Neural progenitor cell (in vitro differentiated cells): Measurements from ENCODE around the gene PROSER3. TPM values are rescaled to one million over a fixed set of nuclear protein-coding genes. Genes with fewer than 3 reads are reported as not detected.

Source experiments
- DNase-seq: peaks from one replicate; pipeline ENCODE4 v3.0.0-alpha.2; 2016; ENCODE audit warnings: low spot score
- H2AFZ ChIP-seq: fragments of 200-600 bp; sonication (generic); replicated peaks from 2 replicates; pipeline ENCODE4 v1.6.1; 2016; ENCODE audit warnings: antibody characterized with exemption
- H3F3A ChIP-seq: fragments of 200-600 bp; sonication (generic); 2 replicates; pipeline ENCODE4 v1.6.1; 2016; ENCODE audit warnings: antibody characterized with exemption, low read depth
- H3K27ac ChIP-seq: fragments of 200-600 bp; sonication (generic); 2 replicates; pipeline ENCODE4 v1.5.1; 2016; ENCODE audit warnings: mild to moderate bottlenecking
- H3K27me3 ChIP-seq: fragments of 200-600 bp; sonication (generic); 2 replicates; pipeline ENCODE4 v1.6.1; 2016; ENCODE audit warnings: mild to moderate bottlenecking, moderate library complexity
- H3K36me3 ChIP-seq: fragments of 200-600 bp; sonication (generic); 2 replicates; pipeline ENCODE4 v1.5.1; 2016
- H3K4me1 ChIP-seq: fragments of 200-600 bp; sonication (generic); 2 replicates; pipeline ENCODE4 v1.6.1; 2016; ENCODE audit warnings: mixed run types
- H3K4me2 ChIP-seq: fragments of 200-600 bp; sonication (generic); 2 replicates; pipeline ENCODE4 v1.6.1; 2016
- H3K4me3 ChIP-seq: fragments of 200-600 bp; sonication (generic); 2 replicates; pipeline ENCODE4 v1.5.1; 2016
- H3K79me2 ChIP-seq: fragments of 200-600 bp; sonication (generic); 2 replicates; pipeline ENCODE4 v1.6.1; 2016; ENCODE audit warnings: low read depth
- H3K9ac ChIP-seq: fragments of 200-600 bp; sonication (generic); 2 replicates; pipeline ENCODE4 v1.6.1; 2016
- H3K9me3 ChIP-seq: fragments of 200-600 bp; sonication (generic); 2 replicates; pipeline ENCODE4 v1.5.1; 2016; ENCODE audit warnings: low read depth
- H4K20me1 ChIP-seq: fragments of 200-600 bp; sonication (generic); 2 replicates; pipeline ENCODE4 v1.6.1; 2016; ENCODE audit warnings: low read depth
- H3K27ac Mint-ChIP-seq: 3 replicates; pipeline ENCODE4 v1.8.0; 2021; ENCODE audit warnings: mixed read lengths
- H3K27me3 Mint-ChIP-seq: 2 replicates; pipeline ENCODE4 v1.8.0; 2022; ENCODE audit warnings: low read depth, mild to moderate bottlenecking, inconsistent platforms, moderate library complexity, mixed read lengths; ENCODE audit not compliant: insufficient read depth
- H3K36me3 Mint-ChIP-seq: 3 replicates; pipeline ENCODE4 v1.8.0; 2021; ENCODE audit warnings: mixed read lengths
- H3K4me1 Mint-ChIP-seq: 3 replicates; pipeline ENCODE4 v1.8.0; 2021; ENCODE audit warnings: mixed read lengths
- H3K4me3 Mint-ChIP-seq: 3 replicates; pipeline ENCODE4 v1.8.0; 2021; ENCODE audit warnings: mild to moderate bottlenecking, moderate library complexity, mixed read lengths
- H3K9me3 Mint-ChIP-seq: 3 replicates; pipeline ENCODE4 v1.8.0; 2020; ENCODE audit warnings: mixed read lengths
- EZH2 ChIP-seq: fragments of 200-600 bp; sonication (generic); IDR thresholded peaks from 2 replicates; pipeline ENCODE4 v1.6.1; 2017; ENCODE audit warnings: antibody characterized with exemption, mild to moderate bottlenecking, moderate library complexity
- EZH2phosphoT487 ChIP-seq: fragments of 200-600 bp; sonication (generic); IDR thresholded peaks from 2 replicates; pipeline ENCODE4 v1.6.1; 2017; ENCODE audit warnings: antibody characterized with exemption
- total RNA-seq: library from RNA; depleted of rRNA; stranded (reverse); fragments of >200 nt; gene quantifications from 2 replicates; pipeline ENCODE4 v1.2.3, GENCODE V29; 2015; ENCODE audit warnings: low replicate concordance
- TF ChIP-seq, protein P1 (sequence below): fragments of 200-600 bp; sonication (generic); IDR thresholded peaks from 2 replicates; pipeline ENCODE4 v1.5.1; 2017; ENCODE audit warnings: antibody characterized with exemption, mild to moderate bottlenecking

Gene PROSER3
- total RNA-seq, 1 donor from 2014 or later: 7.1 TPM

DNA sequence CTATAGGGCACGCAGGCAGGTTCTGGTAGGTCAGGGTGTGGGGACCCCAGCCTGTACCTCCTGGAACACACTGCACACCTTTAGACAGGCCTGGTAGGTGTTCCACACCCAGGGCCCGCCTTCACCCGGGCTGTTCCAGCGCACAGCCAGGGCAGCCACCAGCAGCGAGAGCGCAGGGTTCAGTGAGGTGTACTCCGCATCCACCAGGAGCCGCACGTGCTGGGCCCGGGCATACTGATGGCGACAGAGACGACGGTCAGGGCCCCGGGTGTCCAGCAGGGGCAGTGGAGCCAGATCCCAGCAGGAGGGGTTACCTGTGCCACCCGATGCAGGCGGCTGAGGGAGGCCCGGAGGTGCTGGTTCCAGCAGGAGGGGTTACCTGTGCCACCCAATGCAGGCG is 48.6 kb downstream of the PROSER3 start:
- no peak overlapping the region for H3K27ac ChIP-seq
- H2AFZ ChIP-seq: no peak overlapping the region
- no peak overlapping the region for H3K4me3 ChIP-seq
- no peaks in the 10 kb centered on the region for H3K36me3 Mint-ChIP-seq
- no peaks in the 10 kb centered on the region for H3K9me3 Mint-ChIP-seq
- no peak overlapping the region for H3K27ac Mint-ChIP-seq
- TF ChIP-seq EZH2phosphoT487 (no peak), EZH2 (no peak)
- TF ChIP-seq, protein P1, sequence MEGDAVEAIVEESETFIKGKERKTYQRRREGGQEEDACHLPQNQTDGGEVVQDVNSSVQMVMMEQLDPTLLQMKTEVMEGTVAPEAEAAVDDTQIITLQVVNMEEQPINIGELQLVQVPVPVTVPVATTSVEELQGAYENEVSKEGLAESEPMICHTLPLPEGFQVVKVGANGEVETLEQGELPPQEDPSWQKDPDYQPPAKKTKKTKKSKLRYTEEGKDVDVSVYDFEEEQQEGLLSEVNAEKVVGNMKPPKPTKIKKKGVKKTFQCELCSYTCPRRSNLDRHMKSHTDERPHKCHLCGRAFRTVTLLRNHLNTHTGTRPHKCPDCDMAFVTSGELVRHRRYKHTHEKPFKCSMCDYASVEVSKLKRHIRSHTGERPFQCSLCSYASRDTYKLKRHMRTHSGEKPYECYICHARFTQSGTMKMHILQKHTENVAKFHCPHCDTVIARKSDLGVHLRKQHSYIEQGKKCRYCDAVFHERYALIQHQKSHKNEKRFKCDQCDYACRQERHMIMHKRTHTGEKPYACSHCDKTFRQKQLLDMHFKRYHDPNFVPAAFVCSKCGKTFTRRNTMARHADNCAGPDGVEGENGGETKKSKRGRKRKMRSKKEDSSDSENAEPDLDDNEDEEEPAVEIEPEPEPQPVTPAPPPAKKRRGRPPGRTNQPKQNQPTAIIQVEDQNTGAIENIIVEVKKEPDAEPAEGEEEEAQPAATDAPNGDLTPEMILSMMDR: no peak
- H3K9me3 ChIP-seq: no peaks in the 10 kb centered on the region
- H3K4me2 ChIP-seq: no peak overlapping the region
- H3K4me3 Mint-ChIP-seq: no peak overlapping the region
- no peaks in the 10 kb centered on the region for H3F3A ChIP-seq
- H3K4me1 Mint-ChIP-seq: no peaks in the 10 kb centered on the region
- peaks cover 16% of the 10 kb centered on the region for H3K27me3 Mint-ChIP-seq
- H4K20me1 ChIP-seq: no peaks in the 10 kb centered on the region
- no peaks in the 10 kb centered on the region for H3K79me2 ChIP-seq
- H3K27me3 ChIP-seq: no peaks in the 10 kb centered on the region
- DNase-seq: no peak
- H3K9ac ChIP-seq: no peak overlapping the region
- H3K36me3 ChIP-seq: no peaks in the 10 kb centered on the region
- H3K4me1 ChIP-seq: no peaks in the 10 kb centered on the region

DNA sequence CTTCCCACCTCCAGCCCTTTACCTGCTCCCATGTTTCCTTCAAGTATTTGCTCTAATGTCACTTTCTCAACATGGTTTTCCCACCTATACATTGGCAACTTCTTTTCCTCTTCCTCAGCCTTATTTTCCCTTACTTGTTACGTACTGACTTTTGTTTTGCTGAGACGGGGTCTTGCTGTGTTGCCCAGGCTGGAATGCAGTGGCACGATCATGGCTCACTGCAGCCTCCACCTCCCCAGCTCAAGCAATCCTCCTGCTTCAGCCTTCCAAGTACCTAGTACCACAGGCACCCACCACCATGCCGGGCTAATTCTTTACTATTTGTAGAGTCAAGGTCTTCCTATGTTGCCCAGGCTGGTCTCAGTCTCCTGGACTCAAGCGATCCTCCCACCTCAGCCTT is 49.7 kb downstream of the PROSER3 start:
- Histone ChIP-seq H2AFZ (no peak overlapping the region), H3K4me1 (no peaks in the 10 kb centered on the region), H3F3A (no peaks in the 10 kb centered on the region), H3K79me2 (no peaks in the 10 kb centered on the region), H3K27me3 (no peaks in the 10 kb centered on the region), H3K9me3 (no peaks in the 10 kb centered on the region), H3K36me3 (no peaks in the 10 kb centered on the region), H4K20me1 (no peaks in the 10 kb centered on the region), H3K27ac (no peak overlapping the region), H3K4me2 (no peak overlapping the region), H3K4me3 (no peak overlapping the region), H3K9ac (no peak overlapping the region)
- no peak for TF ChIP-seq EZH2phosphoT487
- TF ChIP-seq, protein P1: no peak
- no peak for TF ChIP-seq EZH2
- Mint-ChIP-seq H3K36me3 (no peaks in the 10 kb centered on the region), H3K9me3 (no peaks in the 10 kb centered on the region), H3K27ac (no peak overlapping the region), H3K4me3 (no peak overlapping the region), H3K4me1 (no peaks in the 10 kb centered on the region), H3K27me3 (peaks cover 13% of the 10 kb centered on the region)
- no peak for DNase-seq

DNA sequence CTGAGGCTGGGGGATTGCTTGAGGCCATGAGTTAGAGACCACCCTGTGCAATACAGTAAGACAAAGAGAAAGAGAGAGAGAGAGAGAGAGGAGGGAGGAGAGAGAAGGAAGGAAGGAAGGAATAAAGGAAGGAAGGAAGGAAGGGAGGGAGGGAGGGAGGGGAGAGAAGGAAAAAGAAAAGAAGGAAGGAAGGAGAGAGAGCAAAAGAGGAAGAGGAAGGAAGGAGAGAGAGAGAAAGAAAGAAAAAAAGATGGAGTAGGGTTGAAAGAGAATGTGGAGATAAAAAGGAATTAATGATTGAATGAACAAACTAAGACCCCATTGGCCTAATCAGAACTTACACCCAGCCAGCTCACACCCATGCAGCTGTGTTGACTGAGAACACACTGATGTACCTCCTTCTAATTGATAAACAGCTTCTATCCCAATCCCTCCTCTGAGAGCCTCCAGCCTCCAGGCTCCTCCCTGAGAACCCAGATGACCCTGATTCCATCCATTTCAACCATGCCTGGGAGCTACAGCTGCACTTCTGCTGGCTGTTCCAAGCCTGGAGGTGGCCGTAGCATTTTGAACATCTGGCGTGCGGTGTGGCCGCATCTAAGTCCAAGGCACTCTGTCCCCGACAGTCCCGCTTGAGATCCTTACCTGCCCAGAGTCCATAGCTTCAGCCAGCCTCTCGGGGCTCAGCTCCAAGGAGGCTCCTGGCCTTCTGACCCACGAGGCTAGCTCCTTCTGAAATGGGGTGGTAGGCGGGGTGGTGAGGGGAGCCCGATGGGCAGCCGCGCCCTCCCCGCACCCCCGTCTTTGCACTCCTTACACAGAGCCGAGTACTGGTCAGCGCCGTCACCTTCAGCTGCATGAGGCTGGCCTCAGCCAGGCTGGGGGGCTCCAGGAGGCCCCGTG is 53.6 kb downstream of the PROSER3 start:
- no peak overlapping the region for H2AFZ ChIP-seq
- DNase-seq: no peak
- no peak overlapping the region for H3K27ac Mint-ChIP-seq

More for the DNA sequence above, 53.6 kb downstream of the PROSER3 start:
- H3K27ac ChIP-seq: no peak overlapping the region
- no peaks in the 10 kb centered on the region for H3K4me1 Mint-ChIP-seq
- no peaks in the 10 kb centered on the region for H3K36me3 Mint-ChIP-seq
- no peak for TF ChIP-seq EZH2
- no peak for TF ChIP-seq EZH2phosphoT487
- TF ChIP-seq, protein P1: no peak
- H3K79me2 ChIP-seq: no peaks in the 10 kb centered on the region
- H3K27me3 Mint-ChIP-seq: peaks cover 17% of the 10 kb centered on the region
- H3K9me3 ChIP-seq: no peaks in the 10 kb centered on the region
- H3F3A ChIP-seq: no peaks in the 10 kb centered on the region
- no peaks in the 10 kb centered on the region for H3K27me3 ChIP-seq
- H3K9ac ChIP-seq: no peak overlapping the region
- H4K20me1 ChIP-seq: no peaks in the 10 kb centered on the region
- H3K4me3 ChIP-seq: no peak overlapping the region
- no peak overlapping the region for H3K4me3 Mint-ChIP-seq
- no peaks in the 10 kb centered on the region for H3K9me3 Mint-ChIP-seq
- no peak overlapping the region for H3K4me2 ChIP-seq
- H3K36me3 ChIP-seq: no peaks in the 10 kb centered on the region
- no peaks in the 10 kb centered on the region for H3K4me1 ChIP-seq
